Superior temporal gyrus (tissue), 1 donor: ENCODE data around the gene ZNF484.
"Not testable (repeated sequence)": the region's sequence is repeated elsewhere in the genome, so short reads cannot be mapped to it uniquely, and the experiment has no call there.

Experiments used
- DNase-seq: peaks from one replicate; pipeline ENCODE4 v3.0.0-alpha.2; 2016; ENCODE audit errors: extremely low spot score

Gene ZNF484

GRCh38 chr9:92877531-92878430 lies at the start of gene ZNF484:
TSS of gene ZNF484 (minus strand) at chr9:92878038. CDS start at chr9:92875029, 3,009 bp downstream.
- DNase-seq = peak; percentile 99

- no peak for DNase-seq
Measured at GRCh38 chr9:92920437-92920836, 42.6 kb upstream of the ZNF484 start.

- DNase-seq = no peak
Measured at GRCh38 chr9:92917176-92917800, 39.5 kb upstream of the ZNF484 start.

- no peak for DNase-seq
Measured at GRCh38 chr9:92911511-92912475, 34.0 kb upstream of the ZNF484 start.

GRCh38 chr9:92905137-92905536 lies 27.3 kb upstream of the ZNF484 start:
- not testable (repeated sequence) for DNase-seq

- DNase-seq = no peak
Measured at GRCh38 chr9:92897323-92897722, 19.5 kb upstream of the ZNF484 start.

GRCh38 chr9:92895812-92896436 lies 18.1 kb upstream of the ZNF484 start:
- no peak for DNase-seq

GRCh38 chr9:92894711-92895362 lies 17.0 kb upstream of the ZNF484 start:
- no peak for DNase-seq

- not testable (repeated sequence) for DNase-seq
Measured at GRCh38 chr9:92893916-92894610, 16.2 kb upstream of the ZNF484 start.

GRCh38 chr9:92892276-92892675 lies 14.4 kb upstream of the ZNF484 start:
- DNase-seq = not testable (repeated sequence)

GRCh38 chr9:92890761-92891160 lies 12.9 kb upstream of the ZNF484 start:
- DNase-seq = no peak

- DNase-seq = no peak
Measured at GRCh38 chr9:92887880-92888338, 10.1 kb upstream of the ZNF484 start.

GRCh38 chr9:92886846-92887610 lies 9.2 kb upstream of the ZNF484 start:
- DNase-seq = not testable (repeated sequence)

- not testable (repeated sequence) for DNase-seq
Measured at GRCh38 chr9:92883666-92884405, 6.0 kb upstream of the ZNF484 start.

- DNase-seq = no peak
Measured at GRCh38 chr9:92882276-92882675, 4.4 kb upstream of the ZNF484 start.

- no peak for DNase-seq
Measured at GRCh38 chr9:92875373-92875772, 2.5 kb downstream of the ZNF484 start.

- no peak for DNase-seq
Measured at GRCh38 chr9:92870289-92870688, 7.5 kb downstream of the ZNF484 start.

- not testable (repeated sequence) for DNase-seq
Measured at GRCh38 chr9:92866600-92866999, 11.2 kb downstream of the ZNF484 start.

- DNase-seq = no peak
Measured at GRCh38 chr9:92864152-92864551, 13.7 kb downstream of the ZNF484 start.
